Effector memory CD4-positive, alpha-beta T cell (primary cell): ENCODE measurements around the gene MCRS1.
"Not testable (repeated sequence)": the region's sequence is repeated elsewhere in the genome, so short reads cannot be mapped to it uniquely, and the experiment has no call there.

ENCODE experiments used
- DNase-seq, 3 donors: peaks; one replicate each; pipeline ENCODE4 v3.0.0-alpha.2; 2020
- H3K27ac ChIP-seq: 2 replicates; pipeline ENCODE4 v1.7.0; 2013; ENCODE audit warnings: mild to moderate bottlenecking, low read length, moderate library complexity; ENCODE audit not compliant: insufficient read depth, poor library complexity, severe bottlenecking
- H3K27me3 ChIP-seq: replicated peaks from 2 replicates; pipeline ENCODE4 v1.7.0; 2013; ENCODE audit warnings: mild to moderate bottlenecking, low read length; ENCODE audit not compliant: insufficient read depth, control insufficient read depth, poor library complexity, severe bottlenecking
- H3K36me3 ChIP-seq: 2 replicates; pipeline ENCODE4 v1.7.0; 2013; ENCODE audit warnings: mild to moderate bottlenecking, low read length, moderate library complexity; ENCODE audit not compliant: control insufficient read depth, insufficient read depth
- H3K4me1 ChIP-seq: 2 replicates; pipeline ENCODE4 v1.7.0; 2013; ENCODE audit warnings: low read length, mild to moderate bottlenecking; ENCODE audit not compliant: control insufficient read depth, insufficient read depth, poor library complexity, severe bottlenecking
- H3K4me3 ChIP-seq: 2 replicates; pipeline ENCODE4 v1.7.0; 2013; ENCODE audit warnings: low read length, low read depth, mild to moderate bottlenecking; ENCODE audit not compliant: insufficient read depth, poor library complexity, severe bottlenecking
- H3K9me3 ChIP-seq: 2 replicates; pipeline ENCODE4 v1.7.0; 2013; ENCODE audit warnings: mild to moderate bottlenecking, low read length, moderate library complexity; ENCODE audit not compliant: control insufficient read depth

The MCRS1 gene

DNA sequence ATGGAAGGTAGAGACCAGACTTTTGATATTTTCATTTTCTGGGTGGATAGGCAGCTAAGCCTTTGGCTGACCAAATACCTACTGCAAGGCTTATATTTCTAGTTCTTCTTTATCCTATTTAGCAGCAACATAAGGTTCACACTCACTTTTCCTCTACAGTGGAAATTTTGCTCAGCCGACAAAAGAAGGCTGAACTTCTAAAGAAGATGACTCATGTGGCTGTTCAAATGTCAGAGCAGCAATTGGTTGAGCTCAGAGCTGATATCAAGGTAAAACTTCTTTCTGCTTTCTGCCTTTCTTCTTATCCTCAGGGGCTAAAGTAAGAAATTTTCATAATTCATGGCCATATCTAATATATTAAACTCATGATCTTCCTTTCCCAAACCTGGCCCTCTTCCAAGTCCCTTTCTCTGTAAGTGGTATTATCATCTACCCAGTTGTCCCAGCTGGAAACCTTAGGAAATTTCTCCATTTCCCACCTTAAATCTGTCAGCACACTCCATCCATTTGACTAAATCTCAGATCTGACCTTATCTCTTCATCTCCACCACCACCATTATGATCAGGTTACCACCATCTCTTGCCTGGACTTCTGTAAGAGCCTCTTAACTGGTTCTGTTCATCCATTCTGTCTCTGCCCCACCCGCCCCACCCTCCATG is 48.9 kb downstream of the MCRS1 start:
- Histone ChIP-seq H3K4me1 (no peaks in the 10 kb centered on the region), H3K4me3 (no peak overlapping the region), H3K27ac (no peak overlapping the region), H3K9me3 (no peaks in the 10 kb centered on the region), H3K36me3 (no peaks in the 10 kb centered on the region), H3K27me3 (no peaks in the 10 kb centered on the region)
- DNase-seq: no peak

DNA sequence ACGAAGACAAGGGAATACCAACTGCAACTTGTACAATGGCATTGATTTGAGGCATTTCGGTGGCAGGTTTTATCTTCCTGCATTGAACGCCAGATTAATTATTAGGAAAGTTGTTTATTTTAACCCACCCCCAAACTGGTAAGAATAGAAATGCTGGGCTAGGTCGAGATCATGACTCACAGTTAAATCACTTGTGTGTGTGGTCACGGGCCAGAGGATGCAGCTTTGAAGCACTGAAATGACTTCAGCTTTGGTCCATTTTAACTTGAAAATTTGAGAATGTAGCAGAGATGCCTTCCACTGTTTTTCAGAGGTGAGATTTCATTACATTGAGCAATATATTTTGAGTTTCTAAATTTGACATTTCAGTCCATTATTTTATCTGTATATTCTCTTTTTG is 52.7 kb downstream of the MCRS1 start:
- no peak for DNase-seq
- Histone ChIP-seq H3K4me3 (no peak overlapping the region), H3K27me3 (no peaks in the 10 kb centered on the region), H3K9me3 (no peaks in the 10 kb centered on the region), H3K27ac (no peak overlapping the region), H3K36me3 (no peaks in the 10 kb centered on the region), H3K4me1 (no peaks in the 10 kb centered on the region)

DNA sequence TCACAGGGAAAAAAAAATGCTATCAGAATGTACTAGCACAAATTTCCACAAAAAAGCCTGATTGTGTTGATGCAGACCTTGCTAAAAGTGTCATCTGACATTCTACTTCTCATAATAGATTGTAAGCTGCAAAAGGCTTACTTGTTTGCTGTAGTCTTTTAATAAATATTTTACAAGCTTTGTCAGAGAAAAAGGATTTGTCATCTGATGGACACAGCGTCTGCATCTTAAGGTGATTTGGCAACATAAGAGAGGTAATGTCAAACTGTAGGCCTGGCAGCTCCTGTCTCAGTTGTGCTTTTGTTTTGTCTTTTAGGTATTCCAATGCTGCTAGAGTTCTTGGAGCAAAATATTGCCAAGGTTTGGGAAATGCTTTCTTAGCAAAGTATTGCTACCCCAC is 55.4 kb downstream of the MCRS1 start:
- H3K9me3 ChIP-seq: no peaks in the 10 kb centered on the region
- H3K36me3 ChIP-seq: no peaks in the 10 kb centered on the region
- no peak for DNase-seq
- no peak overlapping the region for H3K4me3 ChIP-seq
- no peak overlapping the region for H3K27ac ChIP-seq
- no peaks in the 10 kb centered on the region for H3K27me3 ChIP-seq
- no peaks in the 10 kb centered on the region for H3K4me1 ChIP-seq

DNA sequence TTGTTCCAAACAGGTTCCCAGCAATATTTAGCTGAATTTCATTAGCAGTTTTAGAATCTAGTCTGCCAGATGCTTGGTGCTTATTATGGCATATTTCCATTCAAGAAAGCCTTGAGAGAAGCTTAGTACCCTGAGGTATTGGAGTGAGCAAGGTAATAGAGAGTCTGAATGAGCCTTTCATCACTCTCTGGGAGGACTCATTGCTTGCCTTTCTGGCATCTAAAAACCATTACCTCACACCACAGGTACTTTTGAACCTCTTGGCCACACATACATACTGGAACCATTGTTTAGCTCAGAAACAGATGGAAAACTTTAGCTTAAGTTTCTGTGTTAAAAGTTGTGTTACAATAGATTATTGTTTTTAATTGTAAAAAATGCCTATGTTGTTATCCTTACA is 56.5 kb downstream of the MCRS1 start:
- DNase-seq: no peak
- H3K27ac ChIP-seq: no peak overlapping the region
- no peaks in the 10 kb centered on the region for H3K36me3 ChIP-seq
- no peaks in the 10 kb centered on the region for H3K4me1 ChIP-seq
- no peaks in the 10 kb centered on the region for H3K27me3 ChIP-seq
- no peaks in the 10 kb centered on the region for H3K9me3 ChIP-seq
- H3K4me3 ChIP-seq: no peak overlapping the region

DNA sequence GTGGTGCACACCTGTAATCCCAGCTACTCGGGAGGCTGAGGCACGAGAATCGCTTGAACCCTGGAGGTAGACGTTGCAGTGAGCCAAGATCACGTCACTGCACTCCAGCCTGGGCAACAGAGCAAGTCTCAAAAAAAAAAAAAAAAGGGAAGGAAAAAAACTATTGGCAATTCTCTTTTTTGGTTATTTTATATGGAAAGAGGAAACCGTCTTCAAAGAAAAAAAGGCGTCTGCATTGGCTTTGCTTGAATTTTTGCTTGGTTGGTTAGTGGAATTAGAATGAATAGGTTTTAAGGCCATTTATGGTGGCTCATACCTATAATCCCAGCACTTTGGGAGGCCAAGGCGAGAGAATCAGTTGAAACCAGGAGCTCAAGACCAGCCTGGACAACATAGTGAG is 58.3 kb downstream of the MCRS1 start:
- not testable (repeated sequence) for H3K4me3 ChIP-seq, H3K27ac ChIP-seq

More for the DNA sequence above, 58.3 kb downstream of the MCRS1 start:
- not testable (repeated sequence) for H3K36me3 ChIP-seq, H3K4me1 ChIP-seq, H3K27me3 ChIP-seq, DNase-seq, H3K9me3 ChIP-seq
